ENCODE results near the gene THBS2. TPM values are rescaled to one million over a fixed set of nuclear protein-coding genes. Genes with fewer than 3 reads are reported as not detected.

The THBS2 gene
- total and polyA plus RNA-seq, 2 donors (not counting 3 experiments of a cell fraction or from before 2014, with no cell fraction given): 0.08 TPM; not detected in 1

DNA sequence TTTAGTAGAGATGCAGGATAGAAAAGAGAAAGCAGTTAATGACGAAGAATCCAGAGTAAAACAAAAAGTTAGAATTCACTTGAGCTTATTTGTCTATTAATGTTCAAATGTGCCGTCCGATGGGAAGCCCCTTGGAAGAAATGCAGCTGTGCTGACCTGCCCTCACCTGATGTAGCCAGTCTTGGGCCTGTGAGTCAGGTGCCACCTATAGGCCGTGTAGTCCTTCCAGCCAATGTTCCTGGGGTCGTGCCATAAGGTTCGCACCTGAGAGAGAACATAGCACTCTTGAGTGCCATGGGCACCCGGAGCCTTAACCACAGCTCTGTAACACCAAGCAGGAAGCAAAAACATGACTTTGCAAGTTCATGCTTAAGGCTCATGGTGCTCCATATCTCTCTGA is 32.4 kb downstream of the THBS2 start:
- no peak overlapping the region for H2AFZ ChIP-seq (ENCODE audit: low read depth, low read length)
- BruUV-seq (replicated peaks): no TSS peak
- no peaks in the 10 kb centered on the region for H3K9me3 ChIP-seq (replicated peaks; ENCODE audit: control insufficient read depth, insufficient read depth, low read length)
- CTCF ChIA-PET: no interaction called here
- no peaks in the 10 kb centered on the region for H4K20me1 ChIP-seq (replicated peaks; ENCODE audit: control insufficient read depth, extremely low read depth, insufficient read depth, low read length)
- H3K4me3 ChIP-seq (replicated peaks in 1 of 3; ENCODE audit: insufficient read depth in 1 of 3, low read depth in 1 of 3, low read length in 3 of 3): no peak overlapping the region
- H3K9me1 ChIP-seq (replicated peaks; ENCODE audit: control insufficient read depth, extremely low read depth, insufficient read depth, low read length): no peaks in the 10 kb centered on the region
- no peaks in the 10 kb centered on the region for H3K27me3 ChIP-seq (ENCODE audit: control insufficient read depth in 2 of 2, insufficient read depth in 2 of 2, low read length in 2 of 2)
- dilution Hi-C loops (cut with MboI; ENCODE audit: extremely low pct_ligation_motif_present, low sequenced_read_pairs) (no loop called here), intact Hi-C loops (cut with micrococcal nuclease) (no loop called here)
- POLR2A ChIA-PET: no interaction called here
- FAIRE-seq (no peak), DNase-seq (ENCODE audit: low read depth, low spot score) (no peak)
- no peaks in the 10 kb centered on the region for H3K36me3 ChIP-seq (ENCODE audit: control insufficient read depth in 2 of 2, extremely low read depth in 1 of 2, insufficient read depth in 2 of 2, low read length in 2 of 2)
- no peak overlapping the region for H3K9ac ChIP-seq (replicated peaks; ENCODE audit: extremely low read depth, insufficient read depth, low read length)
- no peaks in the 10 kb centered on the region for H3K79me2 ChIP-seq (ENCODE audit: control insufficient read depth, insufficient read depth, low read length)
- H3K4me1 ChIP-seq (ENCODE audit: control insufficient read depth, extremely low read depth, insufficient read depth, low read length): no peaks in the 10 kb centered on the region
- H3K27ac ChIP-seq (ENCODE audit: insufficient read depth, low read depth, low read length): no peak overlapping the region
- TF ChIP-seq POLR2AphosphoS5 (IDR thresholded peaks at IDR 0.05; ENCODE audit: insufficient read depth, low read depth, low read length) (no peak), FOS (IDR thresholded peaks at IDR 0.05; ENCODE audit: borderline replicate concordance, insufficient read depth, low read length) (no peak), POLR2A (IDR thresholded peaks at IDR 0.05; ENCODE audit: low read depth, low read length) (no peak)
- TF ChIP-seq, protein P1, sequence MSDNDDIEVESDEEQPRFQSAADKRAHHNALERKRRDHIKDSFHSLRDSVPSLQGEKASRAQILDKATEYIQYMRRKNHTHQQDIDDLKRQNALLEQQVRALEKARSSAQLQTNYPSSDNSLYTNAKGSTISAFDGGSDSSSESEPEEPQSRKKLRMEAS (IDR thresholded peaks at IDR 0.05; ENCODE audit: insufficient read depth, insufficient read length): no peak
- H3K4me2 ChIP-seq (ENCODE audit: insufficient read depth, low read length): no peak overlapping the region

DNA sequence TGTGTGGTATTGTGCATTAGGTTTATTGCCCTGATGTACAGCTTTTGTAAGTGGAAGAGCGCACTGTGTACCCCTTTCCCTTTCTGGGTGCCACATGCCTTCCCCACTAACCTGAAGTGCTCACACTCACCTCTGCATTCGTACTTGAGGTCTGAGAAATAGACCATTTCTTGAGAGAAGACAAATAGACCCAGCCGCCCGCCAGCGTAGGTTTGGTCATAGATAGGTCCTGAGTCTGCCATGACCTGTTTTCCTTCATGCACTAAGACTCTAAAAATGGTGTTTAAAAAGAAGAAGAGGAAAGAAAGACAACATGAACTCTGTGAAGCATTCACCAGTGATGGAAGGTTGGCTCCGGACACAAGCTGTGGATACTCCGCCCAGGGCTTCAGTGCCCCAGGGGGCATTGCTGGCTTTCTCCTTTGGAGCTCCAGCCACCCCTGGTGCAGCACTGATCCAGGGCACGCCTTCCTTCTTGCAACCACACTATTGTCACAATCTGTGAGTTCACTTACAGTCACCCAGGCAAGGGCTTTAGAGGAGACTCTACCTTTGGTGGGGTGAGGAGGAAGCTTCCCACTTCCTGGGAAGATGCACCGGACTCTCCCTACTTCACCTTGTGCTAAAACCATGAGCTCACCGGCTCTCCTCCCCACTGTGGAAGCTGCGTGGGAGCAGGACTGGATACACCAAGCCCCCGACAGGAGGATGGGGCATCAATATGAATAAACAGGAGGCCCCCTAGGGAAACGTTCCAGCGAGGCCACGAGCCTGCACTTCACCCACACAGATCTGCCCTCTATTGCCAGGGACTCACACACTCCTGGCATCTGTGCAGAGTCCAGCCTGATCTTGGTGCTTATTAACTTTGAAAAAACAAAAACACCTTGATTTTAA is 33.3 kb downstream of the THBS2 start:
- ChIA-PET CTCF (no interaction called here), POLR2A (no interaction called here)
- Histone ChIP-seq H3K9me3 (replicated peaks; ENCODE audit: control insufficient read depth, insufficient read depth, low read length) (no peaks in the 10 kb centered on the region), H2AFZ (ENCODE audit: low read depth, low read length) (no peak overlapping the region), H3K4me2 (ENCODE audit: insufficient read depth, low read length) (no peak overlapping the region), H3K79me2 (ENCODE audit: control insufficient read depth, insufficient read depth, low read length) (no peaks in the 10 kb centered on the region), H3K36me3 (ENCODE audit: control insufficient read depth in 2 of 2, extremely low read depth in 1 of 2, insufficient read depth in 2 of 2, low read length in 2 of 2) (no peaks in the 10 kb centered on the region), H3K27me3 (ENCODE audit: control insufficient read depth in 2 of 2, insufficient read depth in 2 of 2, low read length in 2 of 2) (no peaks in the 10 kb centered on the region), H3K27ac (ENCODE audit: insufficient read depth, low read depth, low read length) (no peak overlapping the region), H3K9me1 (replicated peaks; ENCODE audit: control insufficient read depth, extremely low read depth, insufficient read depth, low read length) (no peaks in the 10 kb centered on the region), H3K4me1 (ENCODE audit: control insufficient read depth, extremely low read depth, insufficient read depth, low read length) (no peaks in the 10 kb centered on the region), H3K9ac (replicated peaks; ENCODE audit: extremely low read depth, insufficient read depth, low read length) (no peak overlapping the region), H4K20me1 (replicated peaks; ENCODE audit: control insufficient read depth, extremely low read depth, insufficient read depth, low read length) (no peaks in the 10 kb centered on the region), H3K4me3 (replicated peaks in 1 of 3; ENCODE audit: insufficient read depth in 1 of 3, low read depth in 1 of 3, low read length in 3 of 3) (no peak overlapping the region)
- dilution Hi-C loops (cut with MboI; ENCODE audit: extremely low pct_ligation_motif_present, low sequenced_read_pairs): no loop called here
- BruUV-seq (replicated peaks): no TSS peak
- TF ChIP-seq, protein P2, sequence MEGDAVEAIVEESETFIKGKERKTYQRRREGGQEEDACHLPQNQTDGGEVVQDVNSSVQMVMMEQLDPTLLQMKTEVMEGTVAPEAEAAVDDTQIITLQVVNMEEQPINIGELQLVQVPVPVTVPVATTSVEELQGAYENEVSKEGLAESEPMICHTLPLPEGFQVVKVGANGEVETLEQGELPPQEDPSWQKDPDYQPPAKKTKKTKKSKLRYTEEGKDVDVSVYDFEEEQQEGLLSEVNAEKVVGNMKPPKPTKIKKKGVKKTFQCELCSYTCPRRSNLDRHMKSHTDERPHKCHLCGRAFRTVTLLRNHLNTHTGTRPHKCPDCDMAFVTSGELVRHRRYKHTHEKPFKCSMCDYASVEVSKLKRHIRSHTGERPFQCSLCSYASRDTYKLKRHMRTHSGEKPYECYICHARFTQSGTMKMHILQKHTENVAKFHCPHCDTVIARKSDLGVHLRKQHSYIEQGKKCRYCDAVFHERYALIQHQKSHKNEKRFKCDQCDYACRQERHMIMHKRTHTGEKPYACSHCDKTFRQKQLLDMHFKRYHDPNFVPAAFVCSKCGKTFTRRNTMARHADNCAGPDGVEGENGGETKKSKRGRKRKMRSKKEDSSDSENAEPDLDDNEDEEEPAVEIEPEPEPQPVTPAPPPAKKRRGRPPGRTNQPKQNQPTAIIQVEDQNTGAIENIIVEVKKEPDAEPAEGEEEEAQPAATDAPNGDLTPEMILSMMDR (IDR thresholded peaks at IDR 0.05; ENCODE audit: extremely low read depth in 1 of 2, insufficient read depth in 1 of 2, low read depth in 1 of 2, low read length in 2 of 2): no peak
- no peak for TF ChIP-seq FOS (IDR thresholded peaks at IDR 0.05; ENCODE audit: borderline replicate concordance, insufficient read depth, low read length)
- no peak for TF ChIP-seq POLR2AphosphoS5 (IDR thresholded peaks at IDR 0.05; ENCODE audit: insufficient read depth, low read depth, low read length)
- TF ChIP-seq, protein P1 (IDR thresholded peaks at IDR 0.05; ENCODE audit: insufficient read depth, insufficient read length): no peak
- no peak for FAIRE-seq
- intact Hi-C loops (cut with micrococcal nuclease): no loop called here
- no peak for DNase-seq (ENCODE audit: low read depth, low spot score)
